Neural progenitor cell (in vitro differentiated cells): Measurements from ENCODE around the gene RASGRP4. TPM values are rescaled to one million over a fixed set of nuclear protein-coding genes. Genes with fewer than 3 reads are reported as not detected.
"Not testable (repeated sequence)": the region's sequence is repeated elsewhere in the genome, so short reads cannot be mapped to it uniquely, and the experiment has no call there.

ENCODE experiments used
- DNase-seq: peaks from one replicate; pipeline ENCODE4 v3.0.0-alpha.2; 2016; ENCODE audit warnings: low spot score
- H2AFZ ChIP-seq: fragments of 200-600 bp; sonication (generic); replicated peaks from 2 replicates; pipeline ENCODE4 v1.6.1; 2016; ENCODE audit warnings: antibody characterized with exemption
- H3F3A ChIP-seq: fragments of 200-600 bp; sonication (generic); 2 replicates; pipeline ENCODE4 v1.6.1; 2016; ENCODE audit warnings: antibody characterized with exemption, low read depth
- H3K27ac ChIP-seq: fragments of 200-600 bp; sonication (generic); 2 replicates; pipeline ENCODE4 v1.5.1; 2016; ENCODE audit warnings: mild to moderate bottlenecking
- H3K27me3 ChIP-seq: fragments of 200-600 bp; sonication (generic); 2 replicates; pipeline ENCODE4 v1.6.1; 2016; ENCODE audit warnings: mild to moderate bottlenecking, moderate library complexity
- H3K36me3 ChIP-seq: fragments of 200-600 bp; sonication (generic); 2 replicates; pipeline ENCODE4 v1.5.1; 2016
- H3K4me1 ChIP-seq: fragments of 200-600 bp; sonication (generic); 2 replicates; pipeline ENCODE4 v1.6.1; 2016; ENCODE audit warnings: mixed run types
- H3K4me2 ChIP-seq: fragments of 200-600 bp; sonication (generic); 2 replicates; pipeline ENCODE4 v1.6.1; 2016
- H3K4me3 ChIP-seq: fragments of 200-600 bp; sonication (generic); 2 replicates; pipeline ENCODE4 v1.5.1; 2016
- H3K79me2 ChIP-seq: fragments of 200-600 bp; sonication (generic); 2 replicates; pipeline ENCODE4 v1.6.1; 2016; ENCODE audit warnings: low read depth
- H3K9ac ChIP-seq: fragments of 200-600 bp; sonication (generic); 2 replicates; pipeline ENCODE4 v1.6.1; 2016
- H3K9me3 ChIP-seq: fragments of 200-600 bp; sonication (generic); 2 replicates; pipeline ENCODE4 v1.5.1; 2016; ENCODE audit warnings: low read depth
- H4K20me1 ChIP-seq: fragments of 200-600 bp; sonication (generic); 2 replicates; pipeline ENCODE4 v1.6.1; 2016; ENCODE audit warnings: low read depth
- H3K27ac Mint-ChIP-seq: 3 replicates; pipeline ENCODE4 v1.8.0; 2021; ENCODE audit warnings: mixed read lengths
- H3K27me3 Mint-ChIP-seq: 2 replicates; pipeline ENCODE4 v1.8.0; 2022; ENCODE audit warnings: low read depth, mild to moderate bottlenecking, inconsistent platforms, moderate library complexity, mixed read lengths; ENCODE audit not compliant: insufficient read depth
- H3K36me3 Mint-ChIP-seq: 3 replicates; pipeline ENCODE4 v1.8.0; 2021; ENCODE audit warnings: mixed read lengths
- H3K4me1 Mint-ChIP-seq: 3 replicates; pipeline ENCODE4 v1.8.0; 2021; ENCODE audit warnings: mixed read lengths
- H3K4me3 Mint-ChIP-seq: 3 replicates; pipeline ENCODE4 v1.8.0; 2021; ENCODE audit warnings: mild to moderate bottlenecking, moderate library complexity, mixed read lengths
- H3K9me3 Mint-ChIP-seq: 3 replicates; pipeline ENCODE4 v1.8.0; 2020; ENCODE audit warnings: mixed read lengths
- EZH2 ChIP-seq: fragments of 200-600 bp; sonication (generic); IDR thresholded peaks from 2 replicates; pipeline ENCODE4 v1.6.1; 2017; ENCODE audit warnings: antibody characterized with exemption, mild to moderate bottlenecking, moderate library complexity
- EZH2phosphoT487 ChIP-seq: fragments of 200-600 bp; sonication (generic); IDR thresholded peaks from 2 replicates; pipeline ENCODE4 v1.6.1; 2017; ENCODE audit warnings: antibody characterized with exemption
- total RNA-seq: library from RNA; depleted of rRNA; stranded (reverse); fragments of >200 nt; gene quantifications from 2 replicates; pipeline ENCODE4 v1.2.3, GENCODE V29; 2015; ENCODE audit warnings: low replicate concordance
- TF ChIP-seq, protein P1 (sequence below): fragments of 200-600 bp; sonication (generic); IDR thresholded peaks from 2 replicates; pipeline ENCODE4 v1.5.1; 2017; ENCODE audit warnings: antibody characterized with exemption, mild to moderate bottlenecking

Gene RASGRP4, protein sequence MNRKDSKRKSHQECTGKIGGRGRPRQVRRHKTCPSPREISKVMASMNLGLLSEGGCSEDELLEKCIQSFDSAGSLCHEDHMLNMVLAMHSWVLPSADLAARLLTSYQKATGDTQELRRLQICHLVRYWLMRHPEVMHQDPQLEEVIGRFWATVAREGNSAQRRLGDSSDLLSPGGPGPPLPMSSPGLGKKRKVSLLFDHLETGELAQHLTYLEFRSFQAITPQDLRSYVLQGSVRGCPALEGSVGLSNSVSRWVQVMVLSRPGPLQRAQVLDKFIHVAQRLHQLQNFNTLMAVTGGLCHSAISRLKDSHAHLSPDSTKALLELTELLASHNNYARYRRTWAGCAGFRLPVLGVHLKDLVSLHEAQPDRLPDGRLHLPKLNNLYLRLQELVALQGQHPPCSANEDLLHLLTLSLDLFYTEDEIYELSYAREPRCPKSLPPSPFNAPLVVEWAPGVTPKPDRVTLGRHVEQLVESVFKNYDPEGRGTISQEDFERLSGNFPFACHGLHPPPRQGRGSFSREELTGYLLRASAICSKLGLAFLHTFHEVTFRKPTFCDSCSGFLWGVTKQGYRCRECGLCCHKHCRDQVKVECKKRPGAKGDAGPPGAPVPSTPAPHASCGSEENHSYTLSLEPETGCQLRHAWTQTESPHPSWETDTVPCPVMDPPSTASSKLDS
- 0.09 TPM in 1 of 2 replicates, not detected in the other for total RNA-seq

DNA sequence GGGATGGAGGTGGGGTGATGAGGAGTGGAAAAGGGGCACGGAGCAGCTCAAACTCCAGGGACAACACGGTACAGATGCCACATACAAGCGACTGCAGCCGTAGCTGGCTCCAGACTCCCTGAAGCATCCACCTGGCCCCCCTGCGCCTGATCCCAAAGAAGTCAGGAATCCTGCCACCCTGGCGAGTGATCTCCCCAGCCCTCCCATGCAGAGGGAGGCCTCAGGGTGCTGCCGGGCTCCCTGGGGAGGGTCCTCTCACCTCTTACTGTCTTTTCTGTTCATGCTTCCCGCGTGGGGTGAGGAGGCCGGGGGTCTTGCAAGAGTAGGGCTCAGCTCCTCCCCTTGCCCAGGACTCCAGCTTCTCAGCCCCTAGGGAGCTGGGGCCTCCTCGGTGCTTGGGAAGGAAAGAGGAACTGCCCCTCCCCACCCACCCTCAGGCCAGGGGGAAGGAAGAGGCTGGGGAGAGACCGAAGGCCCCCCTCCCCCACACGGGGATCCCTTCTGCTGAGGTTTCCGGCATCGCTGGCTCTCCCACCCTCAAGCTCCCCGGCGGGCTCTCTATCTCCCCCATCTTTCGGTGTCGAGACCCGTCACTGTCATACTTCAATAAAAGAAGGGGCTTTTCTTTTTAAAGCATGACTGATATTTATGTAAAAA is at the start of gene RASGRP4:
RASGRP4 (minus strand) TSS at position 410 of the 657 bp plus-strand sequence; CDS start at position 282, 128 bp downstream.
- H2AFZ ChIP-seq = peak within 1 kb of the TSS; percentile 80
- H3K4me2 ChIP-seq = peak within 1 kb of the TSS; percentile 23
- TF ChIP-seq EZH2phosphoT487 (no peak), EZH2 (no peak)
- TF ChIP-seq, protein P1, sequence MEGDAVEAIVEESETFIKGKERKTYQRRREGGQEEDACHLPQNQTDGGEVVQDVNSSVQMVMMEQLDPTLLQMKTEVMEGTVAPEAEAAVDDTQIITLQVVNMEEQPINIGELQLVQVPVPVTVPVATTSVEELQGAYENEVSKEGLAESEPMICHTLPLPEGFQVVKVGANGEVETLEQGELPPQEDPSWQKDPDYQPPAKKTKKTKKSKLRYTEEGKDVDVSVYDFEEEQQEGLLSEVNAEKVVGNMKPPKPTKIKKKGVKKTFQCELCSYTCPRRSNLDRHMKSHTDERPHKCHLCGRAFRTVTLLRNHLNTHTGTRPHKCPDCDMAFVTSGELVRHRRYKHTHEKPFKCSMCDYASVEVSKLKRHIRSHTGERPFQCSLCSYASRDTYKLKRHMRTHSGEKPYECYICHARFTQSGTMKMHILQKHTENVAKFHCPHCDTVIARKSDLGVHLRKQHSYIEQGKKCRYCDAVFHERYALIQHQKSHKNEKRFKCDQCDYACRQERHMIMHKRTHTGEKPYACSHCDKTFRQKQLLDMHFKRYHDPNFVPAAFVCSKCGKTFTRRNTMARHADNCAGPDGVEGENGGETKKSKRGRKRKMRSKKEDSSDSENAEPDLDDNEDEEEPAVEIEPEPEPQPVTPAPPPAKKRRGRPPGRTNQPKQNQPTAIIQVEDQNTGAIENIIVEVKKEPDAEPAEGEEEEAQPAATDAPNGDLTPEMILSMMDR = no peak
- peaks cover 10% of the 10 kb centered on the region for H3K4me1 ChIP-seq
- no peak within 1 kb of the TSS for H3K9ac ChIP-seq
- H3K27me3 ChIP-seq = no peaks in the 10 kb centered on the region
- H3K36me3 Mint-ChIP-seq = no peaks in the 10 kb centered on the region
- H3K4me1 Mint-ChIP-seq = peaks cover 12% of the 10 kb centered on the region
- peaks cover 8% of the 10 kb centered on the region for H3K27me3 Mint-ChIP-seq
- H3K9me3 ChIP-seq = no peaks in the 10 kb centered on the region
- no peaks in the 10 kb centered on the region for H3K79me2 ChIP-seq
- H3F3A ChIP-seq = peaks cover 14% of the 10 kb centered on the region
- H3K27ac Mint-ChIP-seq = peak within 1 kb of the TSS; percentile 57
- H3K9me3 Mint-ChIP-seq = no peaks in the 10 kb centered on the region
- H3K36me3 ChIP-seq = no peaks in the 10 kb centered on the region
- H4K20me1 ChIP-seq = no peaks in the 10 kb centered on the region
- H3K27ac ChIP-seq = no peak within 1 kb of the TSS
- DNase-seq = no peak
- H3K4me3 ChIP-seq = no peak within 1 kb of the TSS
- peak within 1 kb of the TSS; percentile 53 for H3K4me3 Mint-ChIP-seq

DNA sequence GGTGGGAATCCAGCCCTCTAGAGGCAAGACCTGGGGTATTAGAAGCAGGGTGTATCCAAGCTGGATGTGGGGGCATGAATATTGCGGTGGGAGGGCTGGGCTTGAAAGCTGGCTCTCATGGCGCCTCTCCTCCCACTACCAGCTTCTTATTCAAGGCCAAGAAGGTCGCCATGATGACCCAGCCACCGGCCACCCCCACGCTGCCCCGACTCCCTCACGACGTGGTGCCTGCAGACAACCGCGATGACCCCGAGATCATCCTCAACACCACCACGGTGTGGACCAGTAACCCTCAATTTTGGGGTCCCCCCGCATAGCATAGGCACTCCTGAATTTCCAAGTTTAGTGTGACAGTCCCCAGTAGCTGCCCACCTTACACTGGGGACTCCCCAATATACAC is 49.2 kb upstream of the RASGRP4 start:
- Histone ChIP-seq H3K79me2 (no peaks in the 10 kb centered on the region), H3K9me3 (no peaks in the 10 kb centered on the region), H2AFZ (no peak overlapping the region), H3K9ac (no peak overlapping the region), H4K20me1 (no peaks in the 10 kb centered on the region), H3K4me2 (no peak overlapping the region), H3K4me3 (no peak overlapping the region), H3F3A (no peaks in the 10 kb centered on the region), H3K4me1 (no peaks in the 10 kb centered on the region), H3K36me3 (no peaks in the 10 kb centered on the region), H3K27me3 (no peaks in the 10 kb centered on the region), H3K27ac (no peak overlapping the region)
- Mint-ChIP-seq H3K27me3 (peaks cover 3% of the 10 kb centered on the region), H3K36me3 (no peaks in the 10 kb centered on the region), H3K4me3 (no peak overlapping the region), H3K9me3 (no peaks in the 10 kb centered on the region), H3K4me1 (peaks cover 13% of the 10 kb centered on the region), H3K27ac (no peak overlapping the region)
- TF ChIP-seq EZH2phosphoT487 = no peak
- TF ChIP-seq, protein P1 = no peak
- TF ChIP-seq EZH2 = no peak
- DNase-seq = no peak

DNA sequence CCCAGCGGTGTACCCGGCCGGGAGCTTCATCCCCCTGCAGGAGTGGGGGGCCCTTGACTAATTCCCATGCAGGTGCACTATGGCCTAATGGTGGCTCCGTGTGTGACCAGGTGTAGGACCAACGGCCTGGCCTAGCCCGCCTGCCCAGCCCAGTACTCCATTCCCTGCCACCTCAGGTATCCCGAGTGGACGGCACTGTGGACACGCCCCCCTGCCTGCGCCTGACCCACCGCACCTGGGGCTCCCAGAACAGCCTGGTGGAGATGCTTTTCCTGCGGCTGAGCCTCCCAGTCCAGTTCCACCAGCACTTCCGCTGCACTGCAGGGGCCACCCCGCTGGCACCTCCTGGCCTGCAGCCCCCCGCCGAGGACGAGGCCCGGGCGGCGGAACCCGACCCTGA is 47.2 kb upstream of the RASGRP4 start:
- TF ChIP-seq EZH2 = no peak
- TF ChIP-seq, protein P1 = no peak
- TF ChIP-seq EZH2phosphoT487 = no peak
- Histone ChIP-seq H3K4me3 (no peak overlapping the region), H3K4me2 (no peak overlapping the region), H3K9me3 (no peaks in the 10 kb centered on the region), H3K4me1 (no peaks in the 10 kb centered on the region), H3K9ac (no peak overlapping the region), H4K20me1 (no peaks in the 10 kb centered on the region), H3K36me3 (no peaks in the 10 kb centered on the region), H3F3A (no peaks in the 10 kb centered on the region), H3K27ac (no peak overlapping the region), H3K79me2 (no peaks in the 10 kb centered on the region), H3K27me3 (no peaks in the 10 kb centered on the region), H2AFZ (no peak overlapping the region)
- H3K9me3 Mint-ChIP-seq = no peaks in the 10 kb centered on the region
- H3K27ac Mint-ChIP-seq = no peak overlapping the region
- no peak for DNase-seq
- no peak overlapping the region for H3K4me3 Mint-ChIP-seq
- peaks cover 3% of the 10 kb centered on the region for H3K27me3 Mint-ChIP-seq
- peaks cover 11% of the 10 kb centered on the region for H3K4me1 Mint-ChIP-seq
- H3K36me3 Mint-ChIP-seq = no peaks in the 10 kb centered on the region

DNA sequence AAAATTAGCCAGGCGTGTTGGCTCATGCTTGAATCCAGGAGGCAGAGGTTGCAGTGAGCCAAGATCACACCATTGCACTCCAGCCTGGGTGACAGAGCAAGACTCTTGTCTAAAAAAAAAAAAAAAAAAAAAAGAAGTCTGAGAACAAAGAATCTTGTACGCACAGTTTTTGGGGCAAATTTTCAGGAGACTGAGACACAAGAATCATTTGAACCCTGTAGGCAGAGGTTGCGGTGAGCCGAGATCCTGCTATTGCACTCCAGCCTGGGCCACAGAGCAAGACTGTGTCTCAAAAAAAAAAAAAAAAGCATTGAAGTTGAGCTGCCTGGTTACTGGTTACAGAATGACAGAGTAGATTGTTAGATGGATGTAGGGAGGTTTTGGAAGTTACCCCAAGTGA is 46.7 kb upstream of the RASGRP4 start:
- not testable (repeated sequence) for DNase-seq, H3K36me3 ChIP-seq, H3K9me3 Mint-ChIP-seq, H3K4me1 Mint-ChIP-seq, H2AFZ ChIP-seq, H3F3A ChIP-seq, H3K27ac ChIP-seq, H3K4me3 ChIP-seq, H3K9ac ChIP-seq, H4K20me1 ChIP-seq, H3K4me2 ChIP-seq, H3K79me2 ChIP-seq, H3K27ac Mint-ChIP-seq, H3K27me3 ChIP-seq, H3K27me3 Mint-ChIP-seq, H3K9me3 ChIP-seq, H3K36me3 Mint-ChIP-seq, H3K4me3 Mint-ChIP-seq, H3K4me1 ChIP-seq
